BE2C (cell line): ENCODE results near the gene PIP4K2B.

Experiments
- DNase-seq: peaks from one replicate; pipeline ENCODE4 v3.0.0-alpha.2; 2020
- H3K27me3 ChIP-seq: fragments of 250-450 bp; sonication (Bioruptor Pico); 2 replicates; pipeline ENCODE4 v1.5.1; 2020; ENCODE audit warnings: mild to moderate bottlenecking
- H3K36me3 ChIP-seq: fragments of 250-450 bp; sonication (Bioruptor Pico); 2 replicates; pipeline ENCODE4 v1.5.1; 2020; ENCODE audit warnings: mild to moderate bottlenecking
- H3K4me1 ChIP-seq: fragments of 250-450 bp; sonication (Bioruptor Pico); 2 replicates; pipeline ENCODE4 v1.5.1; 2020
- H3K4me3 ChIP-seq: 2 replicates; pipeline ENCODE4 v1.5.1; 2011; ENCODE audit warnings: low read depth, low read length
- H3K9me3 ChIP-seq: fragments of 250-450 bp; sonication (Bioruptor Pico); 2 replicates; pipeline ENCODE4 v1.5.1; 2020
- TF ChIP-seq, protein P1 (sequence below): IDR thresholded peaks from 2 replicates; pipeline ENCODE4 v1.5.1; 2012; ENCODE audit warnings: mild to moderate bottlenecking, low read depth, low read length

Gene PIP4K2B

GRCh38 chr17:38743556-38744171 lies 55.7 kb downstream of the PIP4K2B start:
- Histone ChIP-seq H3K4me3 (no peak overlapping the region), H3K36me3 (peaks cover 20% of the 10 kb centered on the region), H3K4me1 (peaks cover 37% of the 10 kb centered on the region), H3K27me3 (no peaks in the 10 kb centered on the region), H3K9me3 (no peaks in the 10 kb centered on the region)
- TF ChIP-seq, protein P1, sequence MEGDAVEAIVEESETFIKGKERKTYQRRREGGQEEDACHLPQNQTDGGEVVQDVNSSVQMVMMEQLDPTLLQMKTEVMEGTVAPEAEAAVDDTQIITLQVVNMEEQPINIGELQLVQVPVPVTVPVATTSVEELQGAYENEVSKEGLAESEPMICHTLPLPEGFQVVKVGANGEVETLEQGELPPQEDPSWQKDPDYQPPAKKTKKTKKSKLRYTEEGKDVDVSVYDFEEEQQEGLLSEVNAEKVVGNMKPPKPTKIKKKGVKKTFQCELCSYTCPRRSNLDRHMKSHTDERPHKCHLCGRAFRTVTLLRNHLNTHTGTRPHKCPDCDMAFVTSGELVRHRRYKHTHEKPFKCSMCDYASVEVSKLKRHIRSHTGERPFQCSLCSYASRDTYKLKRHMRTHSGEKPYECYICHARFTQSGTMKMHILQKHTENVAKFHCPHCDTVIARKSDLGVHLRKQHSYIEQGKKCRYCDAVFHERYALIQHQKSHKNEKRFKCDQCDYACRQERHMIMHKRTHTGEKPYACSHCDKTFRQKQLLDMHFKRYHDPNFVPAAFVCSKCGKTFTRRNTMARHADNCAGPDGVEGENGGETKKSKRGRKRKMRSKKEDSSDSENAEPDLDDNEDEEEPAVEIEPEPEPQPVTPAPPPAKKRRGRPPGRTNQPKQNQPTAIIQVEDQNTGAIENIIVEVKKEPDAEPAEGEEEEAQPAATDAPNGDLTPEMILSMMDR: no peak
- DNase-seq: no peak

GRCh38 chr17:38742411-38743308 lies 56.7 kb downstream of the PIP4K2B start:
- Histone ChIP-seq H3K4me1 (peaks cover 37% of the 10 kb centered on the region), H3K36me3 (peaks cover 28% of the 10 kb centered on the region), H3K9me3 (no peaks in the 10 kb centered on the region), H3K4me3 (peak overlapping the region; percentile 19; the same call in 1 of the 2 replicates), H3K27me3 (no peaks in the 10 kb centered on the region)
- TF ChIP-seq, protein P1: no peak
- DNase-seq: peak; percentile 79

DNA sequence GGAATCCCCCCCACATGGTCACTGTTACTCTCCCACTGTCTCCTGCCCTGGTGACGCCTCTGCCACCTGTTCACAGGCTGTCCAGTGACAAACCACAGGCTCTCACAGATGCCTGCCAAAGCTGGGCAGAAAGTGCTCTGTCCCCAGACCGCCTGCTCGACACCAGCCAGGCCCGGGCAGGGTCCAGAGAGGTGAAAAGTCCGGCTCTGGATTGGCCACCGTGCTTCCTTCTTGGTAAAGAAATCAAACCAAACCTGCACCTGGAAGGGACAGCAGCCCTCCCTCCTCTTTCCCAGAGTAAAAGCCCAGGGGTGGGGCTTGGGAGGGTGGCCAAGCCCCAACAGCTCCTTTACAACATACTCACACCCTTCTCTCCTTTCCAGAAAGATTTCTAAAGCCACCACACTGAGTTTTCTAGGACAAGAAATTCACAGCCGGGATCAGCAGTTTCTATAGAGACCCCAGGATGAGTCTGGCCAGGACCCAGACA lies 57.4 kb downstream of the PIP4K2B start:
- H3K4me1 ChIP-seq: peaks cover 37% of the 10 kb centered on the region
- TF ChIP-seq, protein P1: no peak

DNA sequence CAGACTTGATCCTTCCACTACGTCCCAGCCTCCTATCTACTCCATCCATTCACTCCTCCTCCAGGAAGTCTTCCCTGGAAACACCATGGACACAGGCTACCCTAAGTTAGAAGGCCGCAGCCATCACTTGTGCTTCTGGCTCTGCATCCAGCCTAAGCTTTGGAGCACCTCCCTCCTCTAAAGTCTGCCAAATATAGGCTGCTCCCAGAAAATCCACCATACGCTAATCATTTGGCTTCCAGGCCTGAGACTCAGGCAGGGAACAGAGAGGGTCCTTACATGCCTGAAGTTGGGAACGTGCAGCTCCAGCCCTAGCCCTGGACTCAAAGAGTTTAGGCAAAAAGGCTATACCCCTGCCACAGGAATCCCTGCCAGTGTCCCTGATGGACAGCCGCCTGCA lies 57.9 kb downstream of the PIP4K2B start:
- Histone ChIP-seq H3K27me3 (no peaks in the 10 kb centered on the region), H3K4me1 (peaks cover 37% of the 10 kb centered on the region), H3K9me3 (no peaks in the 10 kb centered on the region), H3K36me3 (peaks cover 39% of the 10 kb centered on the region), H3K4me3 (no peak overlapping the region; the same call in 1 of the 2 replicates)
- no peak for DNase-seq
- TF ChIP-seq, protein P1: no peak

More for the DNA sequence above, 57.4 kb downstream of the PIP4K2B start:
- DNase-seq: no peak
- Histone ChIP-seq H3K27me3 (no peaks in the 10 kb centered on the region), H3K9me3 (no peaks in the 10 kb centered on the region), H3K4me3 (peak overlapping the region; percentile 19; the same call in 1 of the 2 replicates), H3K36me3 (peaks cover 34% of the 10 kb centered on the region)

DNA sequence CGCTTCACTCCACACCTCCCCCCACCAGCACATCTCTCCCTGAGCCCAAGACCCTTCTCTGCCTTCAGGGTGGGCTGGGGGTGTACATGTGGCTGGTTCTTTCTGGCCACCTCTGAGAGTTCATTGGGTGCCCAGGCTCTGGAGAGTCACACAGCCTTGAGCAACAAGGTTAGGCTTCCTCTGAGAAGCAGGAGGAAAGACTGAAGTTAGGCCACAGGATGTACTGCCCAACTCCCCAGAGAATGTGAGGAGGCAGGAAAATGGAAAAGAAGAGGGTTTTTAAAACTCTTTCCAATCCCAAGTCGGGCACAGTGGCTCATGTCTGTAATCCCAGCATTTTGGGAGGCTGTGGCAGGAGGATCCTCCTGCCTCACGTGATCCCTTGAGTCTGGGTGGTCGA lies 58.5 kb downstream of the PIP4K2B start:
- Histone ChIP-seq H3K4me1 (peaks cover 35% of the 10 kb centered on the region), H3K36me3 (peaks cover 46% of the 10 kb centered on the region), H3K27me3 (no peaks in the 10 kb centered on the region), H3K9me3 (no peaks in the 10 kb centered on the region), H3K4me3 (no peak overlapping the region)
- DNase-seq: no peak
- TF ChIP-seq, protein P1: no peak
